ENCODE results near the gene VWF.

GRCh38 chr12:5905757-5906156 lies 218.7 kb downstream of the VWF start:
- TF ChIP-seq CTCF (IDR thresholded peaks at IDR 0.05; ENCODE audit: low read depth, low read length) (no peak), MAX (IDR thresholded peaks at IDR 0.05; ENCODE audit: low read depth, low read length) (no peak), POLR2A (IDR thresholded peaks at IDR 0.05; ENCODE audit: extremely low read depth, insufficient read length) (no peak)

Measured in NB4 (cell line).